Effector CD4-positive, alpha-beta T cell (primary cell): ENCODE measurements around the gene KRTAP12-1.
A peak's percentile ranks its signal among the peaks of the same experiment; 100 is the strongest.
"Not testable (repeated sequence)": the region's sequence is repeated elsewhere in the genome, so short reads cannot be mapped to it uniquely, and the experiment has no call there.

Experiments
- DNase-seq: peaks from one replicate; pipeline ENCODE4 v3.0.0-alpha.2; 2020

Gene KRTAP12-1

DNA sequence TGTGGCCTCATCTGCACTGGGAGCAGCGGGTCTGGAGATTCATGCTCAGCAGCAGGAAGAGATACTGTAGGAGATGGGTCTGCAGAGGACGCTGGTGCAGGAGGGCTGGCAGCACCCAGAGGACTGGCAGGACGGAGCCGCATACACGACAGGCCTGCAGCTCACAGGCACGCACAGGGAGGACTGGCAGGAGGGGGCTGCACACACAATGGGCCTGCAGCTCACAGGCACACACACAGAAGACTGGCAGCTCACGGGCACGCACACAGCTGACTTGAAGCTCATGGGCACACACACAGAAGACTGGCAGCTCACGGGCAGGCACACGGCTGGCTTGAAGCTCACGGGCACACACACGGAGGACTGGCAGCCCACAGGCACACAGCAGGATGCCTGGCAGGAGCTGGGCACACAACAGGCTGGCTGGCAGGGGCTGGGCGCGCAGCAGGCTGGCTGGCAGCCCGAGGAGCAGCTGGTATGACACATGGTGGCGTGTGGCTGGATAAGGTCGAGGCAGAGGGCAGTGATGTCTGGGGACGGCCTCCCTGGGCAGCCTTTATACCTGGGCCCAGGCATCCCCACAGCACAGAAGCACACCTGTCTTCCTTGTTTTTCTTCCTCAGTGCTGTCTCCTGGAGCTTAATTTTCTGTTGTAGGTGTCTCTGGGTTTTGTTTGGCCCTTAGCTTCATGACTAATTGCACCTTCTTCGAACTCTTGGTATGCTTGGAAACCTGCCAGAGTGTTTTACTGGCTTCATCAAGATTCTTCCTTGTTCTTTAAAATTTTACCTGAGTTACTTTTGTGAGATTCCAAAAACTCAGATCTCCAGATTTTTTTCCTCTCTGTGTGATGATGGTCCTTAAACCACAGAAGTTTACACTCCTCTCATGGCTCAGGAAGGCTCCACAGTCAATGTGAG is 15.3 kb downstream of the KRTAP12-1 start, which contains the start of gene KRTAP12-2:
KRTAP12-2 (minus strand) TSS at position 527 of the 920 bp plus-strand sequence; CDS start at position 486, 41 bp downstream.
- no peak for DNase-seq

DNA sequence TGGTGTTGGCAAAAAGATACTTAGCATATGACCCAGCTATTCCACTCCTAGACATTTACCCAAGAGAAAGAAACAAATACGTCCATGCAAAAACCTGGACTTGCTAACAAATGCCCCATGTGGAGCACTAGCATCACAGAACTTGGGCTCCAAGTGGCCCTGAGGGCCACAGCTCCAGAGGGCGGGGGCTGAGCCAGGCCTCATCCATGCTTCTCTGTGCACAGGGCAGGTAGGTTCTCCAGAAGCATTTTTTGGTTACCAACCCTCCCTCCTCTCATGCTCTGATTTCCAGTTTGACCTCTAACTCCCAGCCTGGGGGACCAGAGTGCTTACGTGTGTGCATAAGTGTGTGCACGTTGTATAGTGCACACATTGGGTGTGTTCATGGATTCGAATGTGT is 17.3 kb downstream of the KRTAP12-1 start:
- DNase-seq, result no peak

DNA sequence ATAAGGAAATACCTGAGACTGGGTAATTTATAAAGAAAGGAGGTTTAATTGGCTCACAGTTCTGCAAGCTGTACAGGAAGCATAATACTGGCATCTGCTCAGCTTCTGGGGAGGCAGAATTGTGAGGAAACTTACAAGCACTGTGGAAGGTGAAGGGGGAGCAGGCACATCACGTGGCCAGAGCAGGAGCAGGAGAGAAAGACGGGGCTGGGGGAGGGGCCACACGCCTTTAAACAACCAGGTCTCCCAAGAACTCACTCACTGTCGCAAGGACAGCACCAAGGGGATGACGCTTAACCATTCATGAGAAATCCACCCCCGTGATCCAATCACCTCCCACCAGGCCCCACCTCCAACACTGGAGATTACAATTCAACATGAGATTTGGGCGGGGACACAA is 20.4 kb downstream of the KRTAP12-1 start:
- not testable (repeated sequence) for DNase-seq

DNA sequence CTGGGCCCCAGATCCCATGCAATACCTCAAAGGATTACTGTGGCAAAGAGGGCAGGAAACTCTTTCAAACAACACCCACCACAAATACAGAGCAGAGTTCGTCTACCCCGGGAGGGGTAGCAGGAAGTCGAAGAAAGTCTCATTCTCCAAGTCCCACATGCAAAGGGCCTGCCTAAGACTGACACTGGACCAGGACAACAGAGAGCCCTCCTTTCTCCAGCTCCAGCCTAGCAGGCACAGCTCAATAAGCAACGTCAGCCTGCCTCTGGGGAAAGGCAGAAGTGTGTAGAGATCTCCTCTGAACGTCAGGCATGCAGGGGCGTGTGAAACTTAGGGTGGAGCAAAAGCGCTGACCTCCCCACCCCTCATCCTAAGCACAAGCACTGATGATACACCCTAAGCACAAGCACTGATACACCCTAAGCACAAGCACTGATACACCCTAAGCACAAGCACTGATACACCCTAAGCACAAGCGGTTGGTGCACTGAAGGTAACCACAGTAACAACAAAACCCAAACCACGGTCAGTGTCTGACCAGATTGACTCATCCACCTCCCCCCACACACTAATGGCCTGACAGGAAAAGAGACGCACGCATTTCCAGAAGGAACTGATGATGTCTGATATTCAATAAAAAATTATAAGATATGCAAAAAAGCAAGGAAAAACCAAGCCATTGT is 22.9 kb downstream of the KRTAP12-1 start:
- no peak for DNase-seq

DNA sequence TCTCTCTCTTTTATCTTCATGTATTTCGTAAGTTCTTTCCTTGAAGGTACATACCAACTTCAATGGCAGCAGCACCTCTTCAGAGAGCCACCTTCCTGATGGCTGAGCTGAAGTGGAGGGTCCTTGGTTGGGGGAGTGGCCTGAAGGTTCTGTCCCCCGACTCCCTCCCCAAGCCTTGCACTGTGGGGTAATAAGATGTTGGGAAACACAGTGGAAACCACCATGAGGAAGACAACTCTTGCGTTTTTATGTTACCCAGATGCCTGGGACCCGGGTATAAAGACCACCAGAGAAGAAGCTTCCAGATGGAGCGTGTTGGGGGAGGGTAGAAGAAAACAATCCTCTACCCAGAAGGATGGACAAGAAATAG is 23.4 kb downstream of the KRTAP12-1 start:
- DNase-seq, result no peak

DNA sequence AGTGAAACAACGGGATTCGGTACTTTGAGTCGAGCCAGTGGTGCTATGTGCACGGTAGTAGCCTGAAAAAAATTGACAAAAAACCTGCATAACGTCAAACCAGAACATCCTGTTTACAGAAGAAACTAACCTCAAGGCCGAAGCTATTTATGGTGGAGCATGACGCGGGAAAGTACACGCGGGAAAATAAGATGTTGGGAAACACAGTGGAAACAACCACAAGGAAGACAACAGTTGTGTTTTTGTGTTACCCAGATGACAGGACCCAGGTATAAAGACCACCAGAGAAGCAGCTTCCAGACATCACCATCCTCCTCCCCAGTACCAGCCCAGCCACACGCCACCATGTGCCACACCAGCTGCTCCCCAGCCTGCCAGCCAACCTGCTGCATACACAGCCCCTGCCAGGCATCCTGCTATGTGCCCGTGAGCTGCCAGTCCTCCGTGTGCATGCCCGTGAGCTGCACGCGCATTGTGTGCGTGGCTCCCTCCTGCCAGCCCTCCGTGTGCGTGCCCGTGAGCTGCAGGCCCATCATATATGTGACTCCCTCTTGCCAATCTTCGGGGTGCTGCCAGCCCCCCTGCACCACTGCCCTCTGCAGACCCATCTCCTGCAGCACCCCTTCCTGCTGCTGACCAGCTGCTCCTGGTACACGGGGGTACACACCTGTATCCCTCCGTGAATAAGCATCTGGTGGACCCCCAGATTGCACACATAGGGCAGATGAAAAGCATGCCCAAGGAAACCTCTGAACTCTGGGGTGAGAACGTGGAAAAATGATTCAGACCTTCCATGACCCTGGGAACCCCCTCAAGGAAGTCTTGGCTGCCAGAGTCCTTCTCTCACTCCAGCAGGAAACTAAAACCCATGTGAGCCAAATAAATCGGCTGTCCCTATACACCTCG is 24.1 kb downstream of the KRTAP12-1 start, which contains the start of gene KRTAP12-3:
KRTAP12-3 (plus strand) TSS at position 298 of the 906 bp plus-strand sequence; CDS start at position 346, 48 bp downstream.
- DNase-seq, result peak; percentile 42

DNA sequence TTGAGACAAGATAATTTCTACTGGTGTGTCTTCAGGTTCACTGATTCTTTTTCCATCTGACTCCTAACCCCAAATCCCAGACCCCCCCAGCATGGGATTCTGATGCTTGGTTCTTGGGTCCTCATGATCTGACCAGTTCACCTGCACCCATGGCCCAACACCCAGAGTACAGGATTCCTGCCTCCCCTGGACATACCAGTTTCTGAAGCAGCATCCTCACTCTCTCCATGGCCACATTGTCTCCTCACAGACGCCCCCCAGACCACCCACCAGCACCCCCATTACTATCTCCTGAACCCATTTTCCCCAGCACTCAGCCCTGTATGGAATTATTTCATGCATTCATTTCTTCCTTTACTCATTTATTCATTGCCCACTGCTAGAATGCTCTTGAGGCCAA is 25.1 kb downstream of the KRTAP12-1 start:
- DNase-seq, result no peak

DNA sequence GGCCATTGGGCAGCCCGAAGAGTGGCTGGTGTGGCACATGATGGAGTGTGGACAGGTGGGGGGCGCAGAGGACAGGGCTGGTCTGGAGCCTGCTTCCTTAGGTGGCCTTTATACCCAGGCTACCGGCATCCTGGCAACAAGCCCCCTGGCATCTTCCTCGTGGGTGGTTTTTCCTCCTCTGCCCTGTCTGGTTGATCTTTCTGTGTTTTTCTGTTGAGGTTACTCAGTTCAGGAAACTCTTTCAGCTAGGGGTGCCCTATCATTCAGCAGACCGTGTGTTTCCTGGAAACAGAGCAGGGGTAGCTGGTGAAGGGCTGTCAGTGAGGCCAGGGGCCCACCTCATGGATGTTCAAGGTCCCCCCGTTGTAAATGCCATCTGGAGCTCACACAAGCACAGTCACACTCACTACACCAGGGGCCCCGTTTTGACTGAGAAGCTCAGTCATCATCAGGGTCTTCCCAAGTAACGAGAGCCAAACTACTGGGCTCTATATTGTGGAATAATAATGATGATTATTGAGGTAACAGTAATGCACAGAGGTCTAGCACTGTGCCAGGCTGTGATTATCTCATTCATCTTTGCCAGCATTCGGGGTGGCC is 27.3 kb downstream of the KRTAP12-1 start, which contains the start of gene KRTAP12-4:
KRTAP12-4 (minus strand) TSS at position 84 of the 600 bp plus-strand sequence; CDS start at position 39, 45 bp downstream.
- DNase-seq, result no peak

DNA sequence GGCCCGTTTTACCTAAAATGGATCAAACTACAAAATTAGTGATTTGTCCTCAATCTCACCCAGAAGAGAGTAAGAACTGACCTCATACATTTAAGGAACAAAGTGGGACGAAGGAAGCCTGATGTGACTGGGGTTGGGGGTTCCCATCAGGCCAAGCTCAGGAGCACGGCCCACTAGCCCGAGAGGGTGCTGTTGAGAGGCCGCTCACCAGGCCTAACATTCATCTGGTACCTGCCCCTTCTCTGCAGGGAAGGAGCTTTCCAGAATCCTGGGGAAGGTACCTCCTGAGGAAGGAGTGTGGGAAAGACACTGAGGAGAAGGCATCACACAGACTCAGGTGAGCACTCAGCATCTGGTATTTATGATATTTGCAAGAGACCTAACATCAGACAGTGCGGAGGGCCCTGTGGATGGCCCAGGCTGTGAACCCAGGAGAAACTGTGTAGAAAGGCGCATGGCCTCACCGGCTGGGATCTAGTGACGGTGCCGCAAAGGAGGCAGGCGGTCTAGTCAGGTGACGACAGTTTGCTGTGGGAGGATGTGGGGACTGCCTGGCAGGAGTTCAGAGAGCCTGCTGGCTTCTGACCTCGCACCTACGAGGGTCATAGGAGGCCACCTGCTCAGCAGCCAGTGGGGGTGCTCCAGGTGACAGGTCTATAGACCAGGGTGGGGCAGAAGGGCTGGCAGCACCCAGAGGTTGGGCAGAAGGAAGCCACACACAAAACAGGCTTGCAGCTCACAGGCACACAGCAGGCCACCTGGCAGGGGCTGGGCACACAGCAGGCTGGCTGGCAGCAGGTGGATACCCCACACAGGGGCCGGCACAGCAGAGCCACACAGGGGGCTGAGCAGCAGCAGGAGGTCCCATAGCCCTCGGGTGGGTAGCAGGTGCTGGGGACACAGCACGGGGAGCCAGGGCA is 28.0 kb downstream of the KRTAP12-1 start:
- peak; percentile 56 for DNase-seq

DNA sequence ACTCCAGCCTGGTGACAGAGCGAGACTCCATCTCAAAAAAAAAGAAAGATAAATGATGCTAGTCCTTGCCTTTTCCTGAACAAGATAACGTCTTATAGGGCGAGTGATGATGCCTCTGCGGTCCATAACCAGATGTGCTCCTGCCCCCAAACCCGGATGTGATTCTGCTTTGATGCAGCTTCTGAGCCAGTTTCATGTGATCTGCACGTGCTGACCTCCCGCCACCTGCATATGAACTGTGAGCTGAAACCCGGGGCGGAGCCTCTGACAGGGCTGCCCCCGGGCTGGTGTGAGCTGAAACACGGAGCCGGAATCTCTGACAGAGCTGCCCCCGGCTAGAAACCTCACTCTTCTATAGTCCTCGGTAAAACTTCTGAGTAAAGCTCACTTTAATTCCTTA is 28.8 kb downstream of the KRTAP12-1 start:
- no peak for DNase-seq

DNA sequence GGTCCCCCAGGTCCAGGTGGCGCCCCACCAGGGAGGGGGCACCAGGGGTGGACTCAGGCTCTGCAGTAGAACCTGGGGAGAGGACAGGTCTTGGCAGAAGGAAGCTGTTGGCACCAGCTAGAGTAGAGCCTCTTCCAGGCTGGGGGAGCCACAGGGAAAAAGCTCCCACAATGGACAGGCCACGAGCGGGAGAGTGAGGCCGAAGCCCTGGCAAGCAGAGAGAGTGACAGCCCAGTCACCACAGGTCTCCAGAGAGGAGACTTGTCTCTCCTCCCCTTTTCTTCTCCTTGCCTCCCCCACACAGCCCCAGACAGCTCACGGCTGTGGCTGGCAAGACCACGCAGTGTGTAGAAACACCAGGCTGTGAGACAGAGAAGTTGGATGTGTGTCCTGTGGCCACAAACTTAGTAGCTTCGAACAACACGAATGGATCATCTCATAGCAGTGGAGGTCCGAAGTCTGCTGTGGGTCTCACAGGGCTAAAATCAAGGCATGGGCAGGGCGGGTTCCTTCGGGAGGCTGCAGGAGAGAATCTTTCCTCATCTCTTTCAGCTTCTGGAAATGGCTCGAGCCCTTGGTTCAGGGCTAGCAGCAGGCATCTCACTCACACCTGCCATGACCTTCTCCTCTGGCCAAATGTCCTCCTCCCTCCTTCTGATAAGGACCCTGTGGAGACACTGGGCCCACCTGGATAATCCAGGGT is 30.8 kb downstream of the KRTAP12-1 start:
- no peak for DNase-seq

GRCh38 chr21:44650265-44650972 is 31.5 kb downstream of the KRTAP12-1 start:
- DNase-seq, result no peak

GRCh38 chr21:44649521-44650100 is 32.4 kb downstream of the KRTAP12-1 start:
- DNase-seq, result no peak

GRCh38 chr21:44648557-44649311 is 33.2 kb downstream of the KRTAP12-1 start:
- no peak for DNase-seq

GRCh38 chr21:44647222-44647552 is 34.8 kb downstream of the KRTAP12-1 start:
- no peak for DNase-seq

- DNase-seq, result not testable (repeated sequence)
Measured at GRCh38 chr21:44646366-44647221, 35.4 kb downstream of the KRTAP12-1 start, which contains the start of gene KRTAP10-11. Gene KRTAP10-11, plus strand, starts transcription at chr21:44646414. Its CDS starts 45 bp downstream, at chr21:44646459.

DNA sequence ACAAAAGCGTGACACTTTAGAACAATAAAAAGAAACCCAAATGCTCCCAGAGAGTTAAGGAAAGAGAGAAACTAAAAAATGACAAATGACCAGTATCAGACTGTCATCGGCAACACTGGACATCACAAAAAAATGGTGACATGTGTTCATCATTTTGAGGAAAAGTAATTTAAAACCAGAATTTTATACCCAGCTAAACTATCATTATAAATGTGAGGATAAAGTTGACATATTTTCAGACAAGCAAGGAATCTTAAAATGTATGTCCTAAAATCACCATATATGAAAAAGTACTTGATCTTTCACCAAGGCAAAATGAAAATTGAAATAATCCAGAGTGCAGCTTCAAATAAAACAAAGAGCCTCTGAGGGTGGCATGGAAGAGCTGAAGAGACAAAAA is 37.1 kb downstream of the KRTAP12-1 start:
- no peak for DNase-seq
